HEK293 (cell line): ENCODE data around the gene ZNF569.

ENCODE experiments used
- CTCF ChIA-PET: fragments of 350-600 bp; formaldehyde crosslinking; extraction: SDS; loops from one replicate; lab custom pipeline; 2021; ENCODE audit warnings: antibody characterized with exemption; lab: Yijun Ruan, JAX
- POLR2A ChIA-PET: fragments of 300-600 bp; formaldehyde crosslinking; extraction: SDS; loops from one replicate; lab custom pipeline; 2020; ENCODE audit warnings: antibody characterized with exemption, inconsistent platforms; lab: Yijun Ruan, JAX
- H3K27ac ChIP-seq: fragments of 200-500 bp; sonication (Bioruptor generic); 2 replicates; pipeline ENCODE4 v1.5.1; 2014; ENCODE audit warnings: low read depth, low read length, control low read depth, inconsistent platforms; ENCODE audit errors: extremely low read depth
- H3K36me3 ChIP-seq, 2 experiments: fragments of 200-500 bp in 1 of 2; sonication (Bioruptor generic) in 1 of 2; 1 replicate in 1 of 2; 2 replicates in 1 of 2; pipeline ENCODE4 v1.5.1; 2014 to 2017; ENCODE audit warnings: inconsistent platforms in 2 of 2, low read length in 2 of 2; ENCODE audit not compliant: control insufficient read depth in 2 of 2, insufficient read depth in 1 of 2
- H3K4me1 ChIP-seq: fragments of 200-500 bp; sonication (Bioruptor generic); 2 replicates; pipeline ENCODE4 v1.5.1; 2014; ENCODE audit warnings: mild to moderate bottlenecking, low read length, inconsistent platforms; ENCODE audit not compliant: control insufficient read depth, insufficient read depth
- H3K4me3 ChIP-seq: 2 replicates; pipeline ENCODE4 v1.5.1; 2011; ENCODE audit warnings: low read depth, mild to moderate bottlenecking, control low read depth, low read length, moderate library complexity
- H3K9me3 ChIP-seq: fragments of 200-500 bp; sonication (Bioruptor generic); 2 replicates; pipeline ENCODE4 v1.5.1; 2014; ENCODE audit warnings: low read depth, low read length, inconsistent platforms; ENCODE audit not compliant: control insufficient read depth, insufficient read depth
- GFI1B ChIP-seq: fragments of 450-650 bp; formaldehyde crosslinking; IDR thresholded peaks from 2 replicates; pipeline ENCODE4 v1.5.1; 2016; ENCODE audit warnings: missing biosample characterization, missing genetic modification characterization
- KLF10 ChIP-seq: fragments of 450-650 bp; IDR thresholded peaks from 2 replicates; pipeline ENCODE4 v1.5.1; 2018; ENCODE audit warnings: missing biosample characterization, mild to moderate bottlenecking, missing genetic modification characterization
- KLF16 ChIP-seq: fragments of 450-650 bp; formaldehyde crosslinking; IDR thresholded peaks from 2 replicates; pipeline ENCODE4 v1.5.1; 2017; ENCODE audit warnings: missing biosample characterization, missing genetic modification characterization
- MEIS1 ChIP-seq: sonication (generic); formaldehyde crosslinking; IDR thresholded peaks from 2 replicates; pipeline ENCODE4 v1.8.1; 2022; ENCODE audit warnings: missing genetic modification reagents, mild to moderate bottlenecking, borderline replicate concordance
- MYNN ChIP-seq: fragments of 450-650 bp; formaldehyde crosslinking; IDR thresholded peaks from 2 replicates; pipeline ENCODE4 v1.5.1; 2016; ENCODE audit warnings: missing biosample characterization, missing genetic modification characterization, borderline replicate concordance
- REPIN1 ChIP-seq: fragments of 450-650 bp; formaldehyde crosslinking; IDR thresholded peaks from 2 replicates; pipeline ENCODE4 v1.5.1; 2017; ENCODE audit warnings: missing biosample characterization, missing genetic modification characterization, low read depth
- SETDB1 ChIP-seq: IDR thresholded peaks from one replicate; pipeline ENCODE4 v1.6.1; 2017; ENCODE audit warnings: mild to moderate bottlenecking, low read length, moderate library complexity, mixed read lengths; ENCODE audit not compliant: insufficient read length
- SP7 ChIP-seq: fragments of 450-650 bp; formaldehyde crosslinking; IDR thresholded peaks from 2 replicates; pipeline ENCODE4 v1.5.1; 2016; ENCODE audit warnings: missing biosample characterization, missing genetic modification characterization
- YY2 ChIP-seq: fragments of 450-650 bp; formaldehyde crosslinking; IDR thresholded peaks from 2 replicates; pipeline ENCODE4 v1.5.1; 2016; ENCODE audit warnings: missing biosample characterization, missing genetic modification characterization
- ZFHX2 ChIP-seq: fragments of 450-650 bp; formaldehyde crosslinking; conservative IDR thresholded peaks from 2 replicates; pipeline ENCODE4 v1.5.1; 2016; ENCODE audit warnings: missing biosample characterization, missing genetic modification characterization
- ZFP69B ChIP-seq: fragments of 450-650 bp; formaldehyde crosslinking; IDR thresholded peaks from 2 replicates; pipeline ENCODE4 v1.5.1; 2016; ENCODE audit warnings: missing biosample characterization, missing genetic modification characterization
- ZNF169 ChIP-seq: fragments of 450-650 bp; formaldehyde crosslinking; IDR thresholded peaks from 2 replicates; pipeline ENCODE4 v1.5.1; 2016; ENCODE audit warnings: missing biosample characterization, missing genetic modification characterization
- ZNF2 ChIP-seq: fragments of 450-650 bp; formaldehyde crosslinking; IDR thresholded peaks from 2 replicates; pipeline ENCODE4 v1.5.1; 2016; ENCODE audit warnings: missing biosample characterization, missing genetic modification characterization
- ZNF24 ChIP-seq: fragments of 450-650 bp; formaldehyde crosslinking; IDR thresholded peaks from 2 replicates; pipeline ENCODE4 v1.5.1; 2016; ENCODE audit warnings: missing biosample characterization, missing genetic modification characterization
- ZNF274 ChIP-seq, 2 experiments: fragments of 200-500 bp in 1 of 2; fragments of 450-650 bp in 1 of 2; sonication (Bioruptor generic) in 1 of 2; formaldehyde crosslinking in 1 of 2; IDR thresholded peaks; 2 replicates each; pipeline versions ENCODE4 v1.5.1 to v1.6.1; 2014 to 2016; ENCODE audit warnings: borderline replicate concordance in 1 of 2, inconsistent platforms in 1 of 2, low read length in 1 of 2, missing biosample characterization in 1 of 2, missing genetic modification characterization in 1 of 2
- ZNF280D ChIP-seq: fragments of 450-650 bp; formaldehyde crosslinking; IDR thresholded peaks from 2 replicates; pipeline ENCODE4 v1.5.1; 2016; ENCODE audit warnings: missing biosample characterization, missing genetic modification characterization
- ZNF292 ChIP-seq: fragments of 450-650 bp; formaldehyde crosslinking; IDR thresholded peaks from 2 replicates; pipeline ENCODE4 v1.5.1; 2016; ENCODE audit warnings: low read depth, missing biosample characterization, missing genetic modification characterization, borderline replicate concordance
- ZNF311 ChIP-seq: fragments of 450-650 bp; formaldehyde crosslinking; IDR thresholded peaks from 2 replicates; pipeline ENCODE4 v1.5.1; 2017; ENCODE audit warnings: missing biosample characterization, missing genetic modification characterization, borderline replicate concordance
- ZNF335 ChIP-seq: fragments of 450-650 bp; formaldehyde crosslinking; conservative IDR thresholded peaks from 2 replicates; pipeline ENCODE4 v1.5.1; 2016; ENCODE audit warnings: missing biosample characterization, missing genetic modification characterization
- ZNF366 ChIP-seq: fragments of 450-650 bp; formaldehyde crosslinking; conservative IDR thresholded peaks from 2 replicates; pipeline ENCODE4 v1.5.1; 2016; ENCODE audit warnings: missing biosample characterization, missing genetic modification characterization
- ZNF398 ChIP-seq: fragments of 450-650 bp; formaldehyde crosslinking; IDR thresholded peaks from 2 replicates; pipeline ENCODE4 v1.5.1; 2017; ENCODE audit warnings: missing biosample characterization, missing genetic modification characterization
- ZNF416 ChIP-seq: fragments of 450-650 bp; formaldehyde crosslinking; IDR thresholded peaks from 2 replicates; pipeline ENCODE4 v1.5.1; 2016; ENCODE audit warnings: missing biosample characterization, missing genetic modification characterization
- ZNF433 ChIP-seq: fragments of 450-650 bp; formaldehyde crosslinking; IDR thresholded peaks from 2 replicates; pipeline ENCODE4 v1.5.1; 2016; ENCODE audit warnings: missing biosample characterization, missing genetic modification characterization, low read depth
- ZNF548 ChIP-seq: fragments of 450-650 bp; formaldehyde crosslinking; IDR thresholded peaks from 2 replicates; pipeline ENCODE4 v1.5.1; 2016; ENCODE audit warnings: missing biosample characterization, missing genetic modification characterization
- ZNF596 ChIP-seq: fragments of 450-650 bp; IDR thresholded peaks from 2 replicates; pipeline ENCODE4 v1.5.0; 2018; ENCODE audit warnings: missing biosample characterization, mild to moderate bottlenecking, missing genetic modification characterization, moderate library complexity
- ZNF610 ChIP-seq: fragments of 450-650 bp; formaldehyde crosslinking; IDR thresholded peaks from 2 replicates; pipeline ENCODE4 v1.5.1; 2016; ENCODE audit warnings: missing biosample characterization, missing genetic modification characterization, borderline replicate concordance
- ZNF776 ChIP-seq: fragments of 450-650 bp; formaldehyde crosslinking; IDR thresholded peaks from 2 replicates; pipeline ENCODE4 v1.5.0; 2017; ENCODE audit warnings: missing biosample characterization, missing genetic modification characterization, borderline replicate concordance
- ZNF837 ChIP-seq: fragments of 450-650 bp; formaldehyde crosslinking; IDR thresholded peaks from 2 replicates; pipeline ENCODE4 v1.5.1; 2016; ENCODE audit warnings: missing biosample characterization, missing genetic modification characterization
- ZSCAN16 ChIP-seq: fragments of 450-650 bp; formaldehyde crosslinking; IDR thresholded peaks from 2 replicates; pipeline ENCODE4 v1.5.1; 2016; ENCODE audit warnings: missing biosample characterization, missing genetic modification characterization

Gene ZNF569

GRCh38 chr19:37466798-37467607 lies at the start of gene ZNF569:
TSS of gene ZNF569 (minus strand) at chr19:37467444. CDS start at chr19:37444921, 22,523 bp downstream.
- POLR2A ChIA-PET = interaction anchor here (0.6 to 3.3 kb wide), 17 partner anchors 9 to 977 kb away, joined by 3 to 27 read pairs (median 5); partner anchors contain the start of genes SIPA1L3, WDR87, ZNF345 and ZNF383
- Histone ChIP-seq H3K4me1 (peaks cover 6% of the 10 kb centered on the region; the same call in 1 of the 2 replicates), H3K4me3 (peak within 1 kb of the TSS; percentile 63), H3K27ac (peak within 1 kb of the TSS; percentile 88), H3K36me3 (peaks cover 42 to 56% of the 10 kb centered on the region in 2 experiments), H3K9me3 (peaks cover 21% of the 10 kb centered on the region)
- CTCF ChIA-PET = interaction anchor here (0.6 to 1.1 kb wide), 5 partner anchors 12 to 1077 kb away, joined by 3 read pairs; no protein-coding TSS in a partner anchor
- TF ChIP-seq SETDB1 (no peak), MEIS1 (CRISPR knock-in tag) (no peak), ZNF292 (tag by site-specific recombination) (no peak), ZNF311 (no peak), GFI1B (0 out of 2 replicates have a peak, but pooled peaks have one; percentile 5), MYNN (no peak), ZNF24 (tag by site-specific recombination) (peak; percentile 80), ZNF610 (tag by site-specific recombination) (peak; percentile 94), YY2 (peak; percentile 87), ZNF776 (tag by site-specific recombination) (no peak), ZNF366 (peak; percentile 26; the same call in 1 of the 2 replicates), KLF16 (tag by site-specific recombination) (peak; percentile 74), ZNF548 (tag by site-specific recombination) (peak; percentile 8; the same call in 1 of the 2 replicates), KLF10 (tag by site-specific recombination) (no peak; the same call in 1 of the 2 replicates), ZFHX2 (tag by site-specific recombination) (peak; percentile 66), ZSCAN16 (tag by site-specific recombination) (peak; percentile 22; the same call in 1 of the 2 replicates), ZNF398 (peak; percentile 55), ZNF416 (tag by site-specific recombination) (0 out of 2 replicates have a peak, but pooled peaks have one; percentile 18), ZNF169 (no peak), ZFP69B (peak; percentile 40), ZNF837 (tag by site-specific recombination) (peak; percentile 91), ZNF596 (tag by site-specific recombination) (no peak), ZNF274 (IDR thresholded peaks at IDR 0.05; ENCODE audit: low read length) (no peak), ZNF274 (tag by site-specific recombination; IDR thresholded peaks at IDR 0.05; ENCODE audit: borderline replicate concordance) (peak; percentile 49; the same call in 1 of the 2 replicates), ZNF433 (tag by site-specific recombination) (no peak), REPIN1 (tag by site-specific recombination) (peak; percentile 74; the same call in 1 of the 2 replicates), ZNF335 (tag by site-specific recombination) (peak; percentile 100), ZNF280D (tag by site-specific recombination) (peak; percentile 11; the same call in 1 of the 2 replicates), SP7 (peak; percentile 91), ZNF2 (tag by site-specific recombination) (peak; percentile 95)
